Colonic mucosa (tissue), 4 donors: Measurements from ENCODE around the gene GTF3C1. TPM values are rescaled to one million over a fixed set of nuclear protein-coding genes. Genes with fewer than 3 reads are reported as not detected.

ENCODE experiments used
- DNase-seq: peaks from one replicate; pipeline ENCODE4 v3.0.0-alpha.2; 2020
- H3K27ac ChIP-seq: fragments of 200-600 bp; one replicate; pipeline ENCODE4 v1.8.0; 2021
- H3K27me3 ChIP-seq: fragments of 200-600 bp; one replicate; pipeline ENCODE4 v1.8.0; 2021
- H3K36me3 ChIP-seq: fragments of 200-600 bp; one replicate; pipeline ENCODE4 v1.8.0; 2021
- H3K4me1 ChIP-seq: fragments of 200-600 bp; one replicate; pipeline ENCODE4 v1.8.0; 2021; ENCODE audit warnings: mild to moderate bottlenecking
- H3K4me3 ChIP-seq: fragments of 200-600 bp; one replicate; pipeline ENCODE4 v1.8.0; 2021
- H3K9ac ChIP-seq, 2 donors: one replicate each; pipeline ENCODE4 v1.7.0; 2013; ENCODE audit warnings: control low read depth in 2 of 2, low read depth in 2 of 2, low read length in 2 of 2
- H3K9me3 ChIP-seq: fragments of 200-600 bp; one replicate; pipeline ENCODE4 v1.8.0; 2021
- intact Hi-C: fragments of 100-400 bp; cut with DNase I; formaldehyde crosslinking; loops from one replicate; pipeline ENCODE4 v1.14.1; 2022
- total RNA-seq, 2 donors: library from RNA; stranded (reverse); fragmentation: NEBNext Ultra II Directional in 1 of 2; extraction: Animal tissue kit (Norgen Biotek cat#: 25700) in 1 of 2; gene quantifications; one replicate each; pipeline ENCODE4 v1.2.1, GENCODE V29; 2021
- TF ChIP-seq, protein P1 (sequence below): fragments of 200-600 bp; IDR thresholded peaks from one replicate; pipeline ENCODE4 v1.8.0; 2022; ENCODE audit warnings: antibody characterized with exemption, mild to moderate bottlenecking
- donor health status: healthy.
- donor health status: DM: no; HTN: no; CAD: no.
- donor health status: DM: no; HTN: no; CAD: no.

The GTF3C1 gene
- total RNA-seq, 2 donors from 2014 or later, result 40.1 to 67.8 TPM

DNA sequence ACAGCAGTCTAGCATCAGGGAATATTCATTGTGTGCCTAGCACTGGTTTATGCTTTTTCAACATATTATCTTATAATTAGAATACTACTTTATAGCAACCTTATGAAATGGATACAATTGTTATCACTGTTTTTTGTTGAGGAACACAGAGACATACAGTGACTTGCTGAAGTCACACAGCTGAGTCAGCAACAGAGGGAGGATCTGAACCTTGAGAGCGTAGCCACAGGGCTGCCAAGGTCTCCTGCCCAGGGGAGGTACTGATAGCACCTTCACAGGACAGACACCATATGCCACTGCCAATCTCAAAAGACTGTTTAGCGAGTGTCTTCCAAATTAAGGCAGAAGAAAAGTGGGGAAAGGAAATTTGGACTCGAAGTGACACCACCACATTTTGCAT is 63.0 kb downstream of the GTF3C1 start:
- no peaks in the 10 kb centered on the region for H3K4me1 ChIP-seq
- H3K36me3 ChIP-seq, result peaks cover 39% of the 10 kb centered on the region
- no peak overlapping the region for H3K9ac ChIP-seq
- no peaks in the 10 kb centered on the region for H3K9me3 ChIP-seq
- intact Hi-C loops, result no loop called here
- no peak for DNase-seq
- no peak overlapping the region for H3K27ac ChIP-seq
- TF ChIP-seq, protein P1, sequence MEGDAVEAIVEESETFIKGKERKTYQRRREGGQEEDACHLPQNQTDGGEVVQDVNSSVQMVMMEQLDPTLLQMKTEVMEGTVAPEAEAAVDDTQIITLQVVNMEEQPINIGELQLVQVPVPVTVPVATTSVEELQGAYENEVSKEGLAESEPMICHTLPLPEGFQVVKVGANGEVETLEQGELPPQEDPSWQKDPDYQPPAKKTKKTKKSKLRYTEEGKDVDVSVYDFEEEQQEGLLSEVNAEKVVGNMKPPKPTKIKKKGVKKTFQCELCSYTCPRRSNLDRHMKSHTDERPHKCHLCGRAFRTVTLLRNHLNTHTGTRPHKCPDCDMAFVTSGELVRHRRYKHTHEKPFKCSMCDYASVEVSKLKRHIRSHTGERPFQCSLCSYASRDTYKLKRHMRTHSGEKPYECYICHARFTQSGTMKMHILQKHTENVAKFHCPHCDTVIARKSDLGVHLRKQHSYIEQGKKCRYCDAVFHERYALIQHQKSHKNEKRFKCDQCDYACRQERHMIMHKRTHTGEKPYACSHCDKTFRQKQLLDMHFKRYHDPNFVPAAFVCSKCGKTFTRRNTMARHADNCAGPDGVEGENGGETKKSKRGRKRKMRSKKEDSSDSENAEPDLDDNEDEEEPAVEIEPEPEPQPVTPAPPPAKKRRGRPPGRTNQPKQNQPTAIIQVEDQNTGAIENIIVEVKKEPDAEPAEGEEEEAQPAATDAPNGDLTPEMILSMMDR, result no peak
- no peaks in the 10 kb centered on the region for H3K27me3 ChIP-seq
- no peak overlapping the region for H3K4me3 ChIP-seq

DNA sequence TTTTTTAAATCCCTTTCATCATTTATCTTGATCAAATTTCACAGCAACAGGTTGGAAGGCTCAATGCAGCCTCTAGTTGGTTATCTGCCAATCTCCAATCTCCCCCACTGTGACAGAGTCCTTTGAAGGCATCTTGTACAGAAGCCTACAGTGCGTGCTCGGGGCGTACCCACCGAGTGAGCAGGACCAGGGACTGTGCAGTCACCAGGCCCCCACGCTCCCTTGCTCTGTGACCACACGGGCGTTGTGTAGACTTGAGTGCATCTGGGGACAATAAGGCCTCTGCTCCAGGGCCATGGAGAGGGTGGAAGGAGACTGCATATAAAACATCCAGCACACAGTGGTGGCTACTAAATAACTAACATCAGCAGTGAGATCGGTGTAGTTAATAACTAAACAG is 63.4 kb downstream of the GTF3C1 start:
- Histone ChIP-seq H3K27ac (no peak overlapping the region), H3K4me1 (no peaks in the 10 kb centered on the region), H3K4me3 (no peak overlapping the region), H3K9ac (no peak overlapping the region), H3K9me3 (no peaks in the 10 kb centered on the region), H3K36me3 (peaks cover 39% of the 10 kb centered on the region), H3K27me3 (no peaks in the 10 kb centered on the region)
- TF ChIP-seq, protein P1, result no peak
- no peak for DNase-seq
- intact Hi-C loops, result no loop called here

DNA sequence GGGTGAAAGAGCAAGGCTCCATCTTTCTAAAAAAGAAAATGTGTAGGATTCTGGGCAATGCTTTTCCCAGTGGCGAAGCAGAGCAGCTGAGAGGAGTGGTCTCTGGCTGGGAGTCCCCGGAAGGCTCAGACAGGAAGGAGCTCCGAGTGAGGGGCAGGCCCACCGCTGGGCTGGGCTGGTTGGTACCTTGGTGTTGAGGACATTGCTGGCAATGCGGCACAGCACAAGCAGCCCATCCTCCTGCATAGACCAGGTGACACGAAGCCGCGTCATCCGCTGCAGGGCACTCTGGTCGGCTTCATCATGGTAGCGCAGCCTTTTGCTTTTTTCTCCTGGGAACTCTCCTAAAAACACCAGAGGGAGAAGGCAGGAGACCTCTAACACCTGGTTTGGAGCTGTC is 63.9 kb downstream of the GTF3C1 start:
- no peak for DNase-seq

DNA sequence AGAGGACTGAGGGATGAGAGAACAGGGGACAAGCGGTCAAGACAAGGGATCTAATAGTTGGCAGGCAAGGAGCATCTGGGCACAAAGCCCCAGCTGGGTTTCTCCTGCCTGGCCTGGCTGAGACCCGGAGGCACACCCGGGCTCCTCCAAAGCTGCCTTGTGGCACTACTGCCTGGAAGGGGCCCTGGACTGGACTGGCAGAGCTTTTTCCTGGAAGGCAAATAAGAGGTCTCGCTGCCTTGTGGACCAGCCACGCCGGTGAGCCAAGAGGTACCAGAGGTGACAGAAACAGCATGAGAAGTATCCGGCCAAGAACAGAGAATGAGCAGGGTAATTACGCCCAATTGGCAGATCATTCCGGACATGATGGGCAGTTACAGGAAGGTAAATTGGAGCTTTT is 64.6 kb downstream of the GTF3C1 start:
- no peak for DNase-seq
- Histone ChIP-seq H3K27me3 (no peaks in the 10 kb centered on the region), H3K4me1 (no peaks in the 10 kb centered on the region), H3K9ac (no peak overlapping the region), H3K9me3 (no peaks in the 10 kb centered on the region), H3K36me3 (peaks cover 34% of the 10 kb centered on the region), H3K27ac (no peak overlapping the region), H3K4me3 (no peak overlapping the region)
- intact Hi-C loops, result no loop called here
- TF ChIP-seq, protein P1, result no peak

More for the DNA sequence above, 63.9 kb downstream of the GTF3C1 start:
- intact Hi-C loops, result no loop called here
- no peak overlapping the region for H3K27ac ChIP-seq
- H3K9ac ChIP-seq, result no peak overlapping the region
- H3K36me3 ChIP-seq, result peaks cover 39% of the 10 kb centered on the region
- H3K4me3 ChIP-seq, result no peak overlapping the region
- TF ChIP-seq, protein P1, result no peak
- H3K27me3 ChIP-seq, result no peaks in the 10 kb centered on the region
- no peaks in the 10 kb centered on the region for H3K4me1 ChIP-seq
- no peaks in the 10 kb centered on the region for H3K9me3 ChIP-seq

DNA sequence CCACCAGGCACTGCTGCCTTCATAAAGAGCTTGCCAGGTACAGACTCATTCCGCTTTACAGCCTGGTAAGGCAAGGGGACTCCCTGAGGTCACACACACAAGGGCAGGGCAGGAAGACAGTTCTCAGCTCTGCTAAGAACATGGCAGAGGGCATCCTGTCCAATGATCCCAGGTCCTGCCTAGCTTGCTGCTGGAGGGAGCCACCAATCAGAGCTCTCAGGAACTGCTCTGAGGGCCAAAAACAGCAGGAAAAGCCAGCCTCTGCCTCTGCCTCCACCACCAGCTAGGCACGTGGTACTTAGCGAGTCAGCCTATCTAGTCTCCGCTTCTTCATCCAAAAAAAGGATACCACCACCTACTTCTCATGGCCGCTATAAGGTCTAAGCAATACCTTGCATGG is 66.1 kb downstream of the GTF3C1 start:
- TF ChIP-seq, protein P1, result no peak
- H3K27ac ChIP-seq, result no peak overlapping the region
- H3K36me3 ChIP-seq, result peaks cover 29% of the 10 kb centered on the region
- no peak overlapping the region for H3K9ac ChIP-seq
- no peaks in the 10 kb centered on the region for H3K4me1 ChIP-seq
- intact Hi-C loops, result no loop called here
- DNase-seq, result no peak
- no peaks in the 10 kb centered on the region for H3K27me3 ChIP-seq
- H3K4me3 ChIP-seq, result no peak overlapping the region
- H3K9me3 ChIP-seq, result no peaks in the 10 kb centered on the region

DNA sequence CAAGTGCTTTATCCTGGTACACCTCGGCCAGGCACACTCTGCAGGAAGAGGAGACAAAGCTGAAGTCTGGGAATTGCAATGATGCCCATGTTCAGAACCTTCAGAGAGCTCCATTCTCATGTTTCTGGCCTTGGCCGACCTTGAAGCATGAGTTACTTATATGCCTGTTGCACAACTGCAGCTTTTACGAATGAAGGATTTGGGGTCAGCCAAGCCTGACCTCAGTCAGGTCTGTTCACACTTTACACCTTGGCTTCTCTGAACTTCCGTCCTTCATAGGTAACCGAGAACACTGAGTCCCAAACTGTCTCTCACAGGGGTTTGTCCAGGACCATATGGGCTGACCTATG is 66.7 kb downstream of the GTF3C1 start:
- no peaks in the 10 kb centered on the region for H3K9me3 ChIP-seq
- intact Hi-C loops, result no loop called here
- no peaks in the 10 kb centered on the region for H3K4me1 ChIP-seq
- peaks cover 29% of the 10 kb centered on the region for H3K36me3 ChIP-seq
- H3K4me3 ChIP-seq, result no peak overlapping the region
- TF ChIP-seq, protein P1, result no peak
- no peak overlapping the region for H3K27ac ChIP-seq
- no peaks in the 10 kb centered on the region for H3K27me3 ChIP-seq
- DNase-seq, result no peak
- no peak overlapping the region for H3K9ac ChIP-seq
